Measurements from ENCODE around the gene C10orf143. TPM values are rescaled to one million over a fixed set of nuclear protein-coding genes. Genes with fewer than 3 reads are reported as not detected.

Gene C10orf143
- total RNA-seq, 5 donors from 2014 or later (not counting 1 experiment from before 2014, with no cell fraction given) = 7.6 to 14.6 (median 12.3) TPM

DNA sequence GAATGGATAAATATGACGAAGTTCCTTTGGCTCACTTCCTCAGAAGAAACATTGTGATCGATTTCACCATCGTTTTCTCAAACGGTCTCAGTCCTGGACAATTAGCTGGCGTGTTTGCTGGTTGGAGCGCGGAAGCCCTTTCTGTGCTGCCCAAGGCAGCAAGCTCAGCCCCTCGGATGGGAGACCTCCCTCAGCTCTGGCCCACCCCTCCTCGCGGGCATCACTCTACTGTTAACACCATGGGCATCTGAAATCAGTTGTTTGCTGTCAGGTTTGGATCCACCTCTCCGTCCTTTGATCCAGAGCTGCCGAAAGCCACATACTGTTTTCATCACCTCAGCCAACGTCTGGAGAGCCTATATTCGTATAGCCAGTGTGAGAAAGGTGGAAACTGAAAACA is 68.2 kb downstream of the C10orf143 start:
- peaks cover 0 to 30% of the 10 kb centered on the region in 2 experiments for H3K27me3 ChIP-seq (replicated peaks in 1 of 2; ENCODE audit: control insufficient read depth in 2 of 2, extremely low read depth in 1 of 2, insufficient read depth in 2 of 2, low read length in 1 of 2)
- H3K36me3 ChIP-seq (ENCODE audit: control insufficient read depth in 2 of 2, extremely low read depth in 1 of 2, insufficient read depth in 1 of 2, low read length in 1 of 2) = no peaks in the 10 kb centered on the region
- H3K4me3 ChIP-seq (ENCODE audit: control insufficient read depth in 1 of 2, extremely low read depth in 1 of 2, low read length in 1 of 2) = no peak overlapping the region
- no peaks in the 10 kb centered on the region for H3K4me1 Mint-ChIP-seq
- H3K27ac Mint-ChIP-seq = no peak overlapping the region
- CTCF ChIA-PET = no interaction called here
- H3K27ac ChIP-seq (ENCODE audit: low read length) = no peak overlapping the region
- no peak for ATAC-seq (replicated peaks in 1 of 4)
- POLR2A ChIA-PET = no interaction called here
- no peak for DNase-seq
- peaks cover 16 to 23% of the 10 kb centered on the region in 2 donors for H3K27me3 Mint-ChIP-seq
- H3K36me3 Mint-ChIP-seq = no peaks in the 10 kb centered on the region
- no peaks in the 10 kb centered on the region for H3K9me3 Mint-ChIP-seq
- no peaks in the 10 kb centered on the region for H3K4me1 ChIP-seq (ENCODE audit: control insufficient read depth in 1 of 2, extremely low read depth in 1 of 2, insufficient read depth in 2 of 2, low read length in 2 of 2)
- no peak overlapping the region for H3K4me3 Mint-ChIP-seq
- H3K9me3 ChIP-seq = no peaks in the 10 kb centered on the region
- WGBS (ENCODE audit: insufficient coverage) = 67% methylated on average over 9 of the region's 14 CpGs

DNA sequence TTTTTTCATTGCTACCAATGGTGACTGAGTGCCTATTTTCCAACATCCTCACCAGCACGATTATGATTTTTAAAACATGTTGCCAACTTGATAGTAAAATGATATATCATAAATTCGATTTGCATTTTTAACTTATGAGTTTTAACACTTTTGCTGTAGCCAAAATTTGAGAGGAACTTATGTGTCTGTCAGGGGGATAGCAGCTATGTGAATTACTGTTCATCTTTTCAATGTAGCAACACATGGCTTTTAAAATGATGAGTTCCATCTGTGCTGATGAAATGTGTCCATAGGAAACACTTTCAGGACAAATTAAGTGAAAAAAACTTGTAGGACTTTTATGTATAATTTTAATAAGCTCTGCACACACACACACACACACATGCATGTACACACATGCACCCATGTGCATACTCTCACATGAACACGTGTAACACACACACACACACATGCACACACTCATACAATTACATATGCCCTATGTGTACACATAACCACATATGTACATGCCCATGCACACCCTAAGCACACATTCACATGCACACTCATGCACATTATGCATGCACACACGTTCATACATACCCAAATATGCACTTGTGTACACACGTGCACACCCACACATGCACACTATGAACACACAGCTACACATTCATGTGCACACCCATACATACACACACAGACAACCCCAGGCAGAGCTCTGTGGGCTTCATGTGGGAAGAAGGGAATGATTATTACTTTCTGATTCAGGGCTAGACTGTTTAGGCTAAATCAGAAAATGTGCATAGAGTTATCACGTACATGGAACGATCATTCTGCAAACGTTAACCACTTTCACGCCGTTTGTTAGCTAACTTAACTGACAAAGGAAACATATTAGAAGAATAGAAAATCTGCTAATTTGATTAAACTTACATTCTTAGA is 68.9 kb downstream of the C10orf143 start:
- H3K27me3 ChIP-seq (replicated peaks in 1 of 2; ENCODE audit: control insufficient read depth in 2 of 2, extremely low read depth in 1 of 2, insufficient read depth in 2 of 2, low read length in 1 of 2) = peaks cover 0 to 36% of the 10 kb centered on the region in 2 experiments
- CTCF ChIA-PET = no interaction called here

GRCh38 chr10:130040817-130041330 is 69.8 kb downstream of the C10orf143 start:
- Histone ChIP-seq H3K4me3 (ENCODE audit: control insufficient read depth in 1 of 2, extremely low read depth in 1 of 2, low read length in 1 of 2) (no peak overlapping the region), H3K36me3 (ENCODE audit: control insufficient read depth in 2 of 2, extremely low read depth in 1 of 2, insufficient read depth in 1 of 2, low read length in 1 of 2) (no peaks in the 10 kb centered on the region), H3K4me1 (ENCODE audit: control insufficient read depth in 1 of 2, extremely low read depth in 1 of 2, insufficient read depth in 2 of 2, low read length in 2 of 2) (no peaks in the 10 kb centered on the region), H3K27me3 (replicated peaks in 1 of 2; ENCODE audit: control insufficient read depth in 2 of 2, extremely low read depth in 1 of 2, insufficient read depth in 2 of 2, low read length in 1 of 2) (peaks cover 0 to 41% of the 10 kb centered on the region in 2 experiments), H3K27ac (ENCODE audit: low read length) (no peak overlapping the region), H3K9me3 (no peaks in the 10 kb centered on the region)
- Mint-ChIP-seq H3K27me3 (peaks cover 24 to 30% of the 10 kb centered on the region in 2 donors), H3K4me3 (no peak overlapping the region), H3K4me1 (no peaks in the 10 kb centered on the region), H3K36me3 (no peaks in the 10 kb centered on the region), H3K27ac (no peak overlapping the region), H3K9me3 (no peaks in the 10 kb centered on the region)
- 82% methylated on average over 7 of the region's 12 CpGs for WGBS (ENCODE audit: insufficient coverage)
- DNase-seq (no peak), ATAC-seq (replicated peaks in 1 of 4) (no peak)
- CTCF ChIA-PET = interaction anchor here in 1 of 2 donors (0.5 kb wide), 1 partner anchor 81 kb away, joined by 6 read pairs; no protein-coding TSS in a partner anchor
- POLR2A ChIA-PET = no interaction called here

More for the DNA sequence above, 68.9 kb downstream of the C10orf143 start:
- Mint-ChIP-seq H3K36me3 (no peaks in the 10 kb centered on the region), H3K27ac (no peak overlapping the region), H3K4me1 (no peaks in the 10 kb centered on the region), H3K27me3 (peaks cover 22 to 29% of the 10 kb centered on the region in 2 donors), H3K9me3 (no peaks in the 10 kb centered on the region), H3K4me3 (no peak overlapping the region)
- H3K9me3 ChIP-seq = no peaks in the 10 kb centered on the region
- H3K4me1 ChIP-seq (ENCODE audit: control insufficient read depth in 1 of 2, extremely low read depth in 1 of 2, insufficient read depth in 2 of 2, low read length in 2 of 2) = no peaks in the 10 kb centered on the region
- 72% methylated on average over 3 of the region's 10 CpGs for WGBS (ENCODE audit: insufficient coverage)
- no peak overlapping the region for H3K27ac ChIP-seq (ENCODE audit: low read length)
- no peaks in the 10 kb centered on the region for H3K36me3 ChIP-seq (ENCODE audit: control insufficient read depth in 2 of 2, extremely low read depth in 1 of 2, insufficient read depth in 1 of 2, low read length in 1 of 2)
- no peak for DNase-seq
- POLR2A ChIA-PET = no interaction called here
- ATAC-seq (replicated peaks in 1 of 4) = no peak
- no peak overlapping the region for H3K4me3 ChIP-seq (ENCODE audit: control insufficient read depth in 1 of 2, extremely low read depth in 1 of 2, low read length in 1 of 2)

DNA sequence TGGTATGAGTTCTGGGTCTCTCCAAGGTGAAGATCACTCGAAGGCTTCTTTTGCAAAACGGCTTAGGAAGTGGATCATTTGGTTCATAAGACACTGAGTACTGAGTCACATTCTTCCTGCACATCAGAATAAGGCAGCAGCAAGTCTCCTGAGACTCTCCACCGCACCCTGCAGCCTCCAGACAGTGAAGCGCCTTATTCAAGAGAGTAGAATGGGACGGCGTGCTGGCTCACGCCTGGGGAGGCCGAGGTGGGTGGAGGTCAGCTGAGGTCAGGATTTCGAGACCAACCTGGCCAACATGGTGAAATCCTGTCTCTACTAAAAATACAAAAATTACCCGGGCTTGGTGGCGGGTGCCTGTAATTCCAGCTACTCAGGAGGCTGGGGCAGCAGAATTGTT is 70.3 kb downstream of the C10orf143 start:
- no peak for ATAC-seq (replicated peaks in 1 of 4)
- no peak for DNase-seq
- Mint-ChIP-seq H3K36me3 (no peaks in the 10 kb centered on the region), H3K27ac (no peak overlapping the region), H3K27me3 (peaks cover 28 to 30% of the 10 kb centered on the region in 2 donors), H3K4me3 (no peak overlapping the region), H3K9me3 (no peaks in the 10 kb centered on the region), H3K4me1 (no peaks in the 10 kb centered on the region)
- POLR2A ChIA-PET = no interaction called here
- CTCF ChIA-PET = interaction anchor here in 1 of 2 donors (0.5 kb wide), 1 partner anchor 81 kb away, joined by 6 read pairs; no protein-coding TSS in a partner anchor
- no peaks in the 10 kb centered on the region for H3K9me3 ChIP-seq
- H3K4me1 ChIP-seq (ENCODE audit: control insufficient read depth in 1 of 2, extremely low read depth in 1 of 2, insufficient read depth in 2 of 2, low read length in 2 of 2) = no peaks in the 10 kb centered on the region
- no peaks in the 10 kb centered on the region for H3K36me3 ChIP-seq (ENCODE audit: control insufficient read depth in 2 of 2, extremely low read depth in 1 of 2, insufficient read depth in 1 of 2, low read length in 1 of 2)
- no peak overlapping the region for H3K4me3 ChIP-seq (ENCODE audit: control insufficient read depth in 1 of 2, extremely low read depth in 1 of 2, low read length in 1 of 2)
- peaks cover 0 to 41% of the 10 kb centered on the region in 2 experiments for H3K27me3 ChIP-seq (replicated peaks in 1 of 2; ENCODE audit: control insufficient read depth in 2 of 2, extremely low read depth in 1 of 2, insufficient read depth in 2 of 2, low read length in 1 of 2)
- no peak overlapping the region for H3K27ac ChIP-seq (ENCODE audit: low read length)
- 96% methylated on average over 5 of the region's 11 CpGs for WGBS (ENCODE audit: insufficient coverage)

GRCh38 chr10:130039141-130039540 is 71.5 kb downstream of the C10orf143 start:
- CTCF ChIA-PET = interaction anchor here in 1 of 2 donors (0.6 kb wide), 1 partner anchor 51 kb away, joined by 5 read pairs; no protein-coding TSS in a partner anchor
- H3K9me3 ChIP-seq = no peaks in the 10 kb centered on the region
- H3K27ac ChIP-seq (ENCODE audit: low read length) = no peak overlapping the region
- H3K27me3 Mint-ChIP-seq = peaks cover 30 to 33% of the 10 kb centered on the region in 2 donors
- H3K4me3 Mint-ChIP-seq = no peak overlapping the region
- no peaks in the 10 kb centered on the region for H3K4me1 ChIP-seq (ENCODE audit: control insufficient read depth in 1 of 2, extremely low read depth in 1 of 2, insufficient read depth in 2 of 2, low read length in 2 of 2)
- H3K4me3 ChIP-seq (ENCODE audit: control insufficient read depth in 1 of 2, extremely low read depth in 1 of 2, low read length in 1 of 2) = no peak overlapping the region
- DNase-seq (no peak), ATAC-seq (replicated peaks in 1 of 4) (no peak)
- H3K9me3 Mint-ChIP-seq = no peaks in the 10 kb centered on the region
- H3K27ac Mint-ChIP-seq = no peak overlapping the region
- peaks cover 0 to 30% of the 10 kb centered on the region in 2 experiments for H3K27me3 ChIP-seq (replicated peaks in 1 of 2; ENCODE audit: control insufficient read depth in 2 of 2, extremely low read depth in 1 of 2, insufficient read depth in 2 of 2, low read length in 1 of 2)
- POLR2A ChIA-PET = no interaction called here
- WGBS (ENCODE audit: insufficient coverage) = 69% methylated on average over 8 of the region's 9 CpGs
- H3K36me3 ChIP-seq (ENCODE audit: control insufficient read depth in 2 of 2, extremely low read depth in 1 of 2, insufficient read depth in 1 of 2, low read length in 1 of 2) = no peaks in the 10 kb centered on the region
- no peaks in the 10 kb centered on the region for H3K4me1 Mint-ChIP-seq
- no peaks in the 10 kb centered on the region for H3K36me3 Mint-ChIP-seq

DNA sequence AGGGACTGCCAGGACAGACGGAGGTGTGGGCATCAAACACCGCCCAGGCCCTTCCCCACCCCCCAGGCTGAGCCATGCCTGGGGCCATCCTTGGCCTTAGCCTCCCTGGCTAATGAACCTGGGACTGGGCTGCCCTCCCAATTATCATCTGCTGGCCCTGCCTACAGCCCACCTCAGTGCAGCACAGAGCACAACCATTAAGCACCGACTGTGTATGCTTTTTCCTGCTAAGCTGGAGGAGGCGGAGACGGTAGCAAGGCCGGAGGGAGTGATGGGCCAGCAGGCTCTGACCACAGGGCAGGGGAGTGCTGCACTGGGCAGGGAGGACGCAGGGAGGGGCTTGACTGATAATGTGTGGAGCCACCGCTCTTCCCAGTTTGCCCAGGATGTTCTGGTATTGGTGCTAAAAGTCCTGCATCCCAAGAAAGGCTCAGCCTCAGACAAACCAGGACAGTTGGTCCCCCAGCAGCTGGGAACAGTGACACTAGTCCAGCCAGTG is 72.0 kb downstream of the C10orf143 start:
- CTCF ChIA-PET = interaction anchor here in 1 of 2 donors (0.6 kb wide), 1 partner anchor 52 kb away, joined by 5 read pairs; no protein-coding TSS in a partner anchor
- H3K4me1 Mint-ChIP-seq = no peaks in the 10 kb centered on the region
- Histone ChIP-seq H3K36me3 (ENCODE audit: control insufficient read depth in 2 of 2, extremely low read depth in 1 of 2, insufficient read depth in 1 of 2, low read length in 1 of 2) (no peaks in the 10 kb centered on the region), H3K4me1 (ENCODE audit: control insufficient read depth in 1 of 2, extremely low read depth in 1 of 2, insufficient read depth in 2 of 2, low read length in 2 of 2) (no peaks in the 10 kb centered on the region), H3K27ac (ENCODE audit: low read length) (no peak overlapping the region), H3K4me3 (ENCODE audit: control insufficient read depth in 1 of 2, extremely low read depth in 1 of 2, low read length in 1 of 2) (no peak overlapping the region), H3K27me3 (replicated peaks in 1 of 2; ENCODE audit: control insufficient read depth in 2 of 2, extremely low read depth in 1 of 2, insufficient read depth in 2 of 2, low read length in 1 of 2) (peaks cover 0 to 25% of the 10 kb centered on the region in 2 experiments), H3K9me3 (no peaks in the 10 kb centered on the region)
- DNase-seq (peak in 1 of 35 experiments; percentile 19), ATAC-seq (replicated peaks in 1 of 4) (no peak)
- WGBS (ENCODE audit: insufficient coverage) = 78% methylated on average over 6 of the region's 8 CpGs
- peaks cover 27 to 30% of the 10 kb centered on the region in 2 donors for H3K27me3 Mint-ChIP-seq
- H3K36me3 Mint-ChIP-seq = no peaks in the 10 kb centered on the region
- H3K9me3 Mint-ChIP-seq = no peaks in the 10 kb centered on the region
- H3K27ac Mint-ChIP-seq = no peak overlapping the region
- POLR2A ChIA-PET = no interaction called here
- H3K4me3 Mint-ChIP-seq = no peak overlapping the region

Measured in T-cell (primary cell).